SK-N-MC (cell line): ENCODE data around the gene ZNF407.

Experiments used
- EZH2 ChIP-seq: fragments of 200-600 bp; sonication (generic); IDR thresholded peaks from one replicate; pipeline ENCODE4 v1.6.1; 2017; ENCODE audit warnings: antibody characterized with exemption
- FOXP2 ChIP-seq: optimal IDR thresholded peaks from 2 replicates; pipeline ENCODE3; 2011; ENCODE audit warnings: mild to moderate bottlenecking, moderate library complexity; ENCODE audit not compliant: insufficient read depth; ENCODE audit errors: extremely low read length, control extremely low read depth
- POLR2AphosphoS5 ChIP-seq: IDR thresholded peaks from 2 replicates; pipeline ENCODE4 v1.6.1; 2012; ENCODE audit warnings: mild to moderate bottlenecking, low read depth, low read length, borderline replicate concordance

- TF ChIP-seq POLR2AphosphoS5 = no peak
- no peak for TF ChIP-seq EZH2
- TF ChIP-seq FOXP2 = no peak
Observed at GRCh38 chr18:74951165-74951760, 353.6 kb downstream of the ZNF407 start.
